Measurements from ENCODE around the gene PTPRG. TPM values are rescaled to one million over a fixed set of nuclear protein-coding genes. Genes with fewer than 3 reads are reported as not detected.

The PTPRG gene
- total RNA-seq, 1 experiment from 2014 or later = 11.7 TPM

DNA sequence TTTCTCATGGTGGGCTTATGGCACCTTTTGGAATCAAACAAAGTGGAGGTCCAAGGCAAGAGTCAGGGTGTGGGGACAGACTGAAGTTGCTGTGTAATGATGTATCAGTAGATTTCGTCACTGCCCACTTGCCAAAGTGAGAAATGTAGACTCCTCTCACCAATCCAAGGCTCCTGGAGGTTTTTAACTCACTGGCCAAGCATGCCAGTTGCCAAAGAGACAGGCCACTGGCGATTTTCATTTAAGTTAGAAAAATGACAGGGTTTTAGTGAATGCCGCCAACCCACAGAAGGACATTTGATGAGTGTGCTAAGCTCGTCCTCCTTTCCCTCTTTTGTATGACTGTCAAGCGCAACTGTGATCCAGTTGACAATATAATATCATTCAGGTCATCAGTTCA, 602.8 kb downstream of the PTPRG start:
- no peak for TF ChIP-seq EZH2 (IDR thresholded peaks at IDR 0.05; ENCODE audit: borderline replicate concordance, low read depth, low read length, poor library complexity, severe bottlenecking)
- TF ChIP-seq, protein P1, sequence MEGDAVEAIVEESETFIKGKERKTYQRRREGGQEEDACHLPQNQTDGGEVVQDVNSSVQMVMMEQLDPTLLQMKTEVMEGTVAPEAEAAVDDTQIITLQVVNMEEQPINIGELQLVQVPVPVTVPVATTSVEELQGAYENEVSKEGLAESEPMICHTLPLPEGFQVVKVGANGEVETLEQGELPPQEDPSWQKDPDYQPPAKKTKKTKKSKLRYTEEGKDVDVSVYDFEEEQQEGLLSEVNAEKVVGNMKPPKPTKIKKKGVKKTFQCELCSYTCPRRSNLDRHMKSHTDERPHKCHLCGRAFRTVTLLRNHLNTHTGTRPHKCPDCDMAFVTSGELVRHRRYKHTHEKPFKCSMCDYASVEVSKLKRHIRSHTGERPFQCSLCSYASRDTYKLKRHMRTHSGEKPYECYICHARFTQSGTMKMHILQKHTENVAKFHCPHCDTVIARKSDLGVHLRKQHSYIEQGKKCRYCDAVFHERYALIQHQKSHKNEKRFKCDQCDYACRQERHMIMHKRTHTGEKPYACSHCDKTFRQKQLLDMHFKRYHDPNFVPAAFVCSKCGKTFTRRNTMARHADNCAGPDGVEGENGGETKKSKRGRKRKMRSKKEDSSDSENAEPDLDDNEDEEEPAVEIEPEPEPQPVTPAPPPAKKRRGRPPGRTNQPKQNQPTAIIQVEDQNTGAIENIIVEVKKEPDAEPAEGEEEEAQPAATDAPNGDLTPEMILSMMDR (conservative IDR thresholded peaks at IDR 0.05; ENCODE audit: low read depth, low read length) = no peak
- DNase-seq (ENCODE audit: low spot score) = no peak
- no peaks in the 10 kb centered on the region for H3K27me3 ChIP-seq (replicated peaks; ENCODE audit: insufficient read depth, low read depth, low read length, poor library complexity)
- BruUV-seq (replicated peaks) = no TSS peak
- intact Hi-C loops (cut with micrococcal nuclease; ENCODE audit: unreplicated experiment) = no loop called here
- H3K36me3 ChIP-seq (ENCODE audit: insufficient read depth, low read length, poor library complexity, severe bottlenecking) = no peaks in the 10 kb centered on the region
- H3K27ac ChIP-seq (ENCODE audit: low read depth, low read length, poor library complexity, severe bottlenecking) = no peak overlapping the region
- CTCF ChIA-PET = no interaction called here
- H3K4me3 ChIP-seq (ENCODE audit: low read depth, low read length, poor library complexity, severe bottlenecking) = no peak overlapping the region
- POLR2A ChIA-PET (ENCODE audit: low non-redundant PET) = no interaction called here
- H3K9me3 ChIP-seq (ENCODE audit: low read depth, low read length, poor library complexity, severe bottlenecking) = no peaks in the 10 kb centered on the region
- H3K4me1 ChIP-seq (ENCODE audit: insufficient read depth, low read length, poor library complexity, severe bottlenecking) = no peaks in the 10 kb centered on the region

DNA sequence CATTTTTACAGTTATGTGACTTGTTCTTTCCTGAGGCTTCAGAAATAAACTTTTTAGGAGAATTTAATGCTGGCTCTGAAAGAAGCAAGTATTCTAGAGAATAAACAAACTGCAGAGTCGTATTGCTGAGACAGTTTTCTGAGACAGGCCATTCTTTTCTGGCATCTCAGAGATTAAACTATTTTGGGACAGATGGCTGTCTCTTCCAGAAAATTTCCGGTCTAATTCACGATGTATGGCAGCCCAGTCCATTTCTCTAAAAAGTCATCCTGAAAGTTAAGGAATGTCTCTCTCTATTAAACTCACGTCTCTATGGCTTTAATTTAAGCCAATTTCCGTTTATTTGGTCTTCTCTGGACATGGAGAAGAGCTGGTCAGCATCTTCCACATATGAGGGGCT, 603.4 kb downstream of the PTPRG start:
- H3K27me3 ChIP-seq (replicated peaks; ENCODE audit: insufficient read depth, low read depth, low read length, poor library complexity) = no peaks in the 10 kb centered on the region
- DNase-seq (ENCODE audit: low spot score) = no peak
- H3K36me3 ChIP-seq (ENCODE audit: insufficient read depth, low read length, poor library complexity, severe bottlenecking) = no peaks in the 10 kb centered on the region
- ChIA-PET CTCF (no interaction called here), POLR2A (ENCODE audit: low non-redundant PET) (no interaction called here)
- TF ChIP-seq EZH2 (IDR thresholded peaks at IDR 0.05; ENCODE audit: borderline replicate concordance, low read depth, low read length, poor library complexity, severe bottlenecking) = no peak
- TF ChIP-seq, protein P1 (conservative IDR thresholded peaks at IDR 0.05; ENCODE audit: low read depth, low read length) = no peak
- BruUV-seq (replicated peaks) = no TSS peak
- H3K9me3 ChIP-seq (ENCODE audit: low read depth, low read length, poor library complexity, severe bottlenecking) = no peaks in the 10 kb centered on the region
- no peaks in the 10 kb centered on the region for H3K4me1 ChIP-seq (ENCODE audit: insufficient read depth, low read length, poor library complexity, severe bottlenecking)
- H3K4me3 ChIP-seq (ENCODE audit: low read depth, low read length, poor library complexity, severe bottlenecking) = no peak overlapping the region
- intact Hi-C loops (cut with micrococcal nuclease; ENCODE audit: unreplicated experiment) = no loop called here
- no peak overlapping the region for H3K27ac ChIP-seq (ENCODE audit: low read depth, low read length, poor library complexity, severe bottlenecking)

DNA sequence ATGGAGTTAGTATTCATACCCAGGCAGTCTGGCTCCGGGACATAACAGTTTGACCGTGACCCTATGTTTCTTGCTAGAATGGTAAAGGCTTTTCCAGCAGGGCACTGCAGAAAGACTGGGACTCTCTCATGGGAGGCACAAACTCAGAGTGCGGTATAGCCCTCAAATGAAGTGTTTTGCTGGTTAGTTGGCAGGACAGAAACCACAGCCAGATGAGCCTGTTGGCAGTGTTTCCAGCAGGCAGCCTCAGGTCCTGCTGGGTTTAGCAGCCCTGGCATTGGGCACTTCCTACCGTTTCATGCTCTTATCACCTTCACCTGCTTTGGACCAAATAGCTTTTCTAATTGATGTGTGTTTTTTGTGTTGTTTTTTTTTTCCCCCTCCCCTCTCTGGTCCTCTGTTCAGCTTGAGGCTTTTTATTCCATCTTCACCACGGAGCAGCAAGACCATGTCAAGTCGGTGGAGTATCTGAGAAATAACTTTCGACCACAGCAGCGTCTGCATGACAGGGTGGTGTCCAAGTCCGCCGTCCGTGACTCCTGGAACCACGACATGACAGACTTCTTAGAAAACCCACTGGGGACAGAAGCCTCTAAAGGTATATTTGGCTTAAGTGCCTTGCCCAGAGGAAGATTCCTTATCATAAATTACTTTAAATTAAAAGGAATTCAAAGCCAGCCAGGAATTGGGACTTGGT, 606.3 kb downstream of the PTPRG start:
- intact Hi-C loops (cut with micrococcal nuclease; ENCODE audit: unreplicated experiment) = no loop called here
- BruUV-seq (replicated peaks) = no TSS peak
- Histone ChIP-seq H3K4me1 (ENCODE audit: insufficient read depth, low read length, poor library complexity, severe bottlenecking) (no peaks in the 10 kb centered on the region), H3K36me3 (ENCODE audit: insufficient read depth, low read length, poor library complexity, severe bottlenecking) (no peaks in the 10 kb centered on the region), H3K9me3 (ENCODE audit: low read depth, low read length, poor library complexity, severe bottlenecking) (no peaks in the 10 kb centered on the region), H3K27ac (ENCODE audit: low read depth, low read length, poor library complexity, severe bottlenecking) (no peak overlapping the region), H3K4me3 (ENCODE audit: low read depth, low read length, poor library complexity, severe bottlenecking) (no peak overlapping the region), H3K27me3 (replicated peaks; ENCODE audit: insufficient read depth, low read depth, low read length, poor library complexity) (no peaks in the 10 kb centered on the region)
- no peak for DNase-seq (ENCODE audit: low spot score)
- TF ChIP-seq EZH2 (IDR thresholded peaks at IDR 0.05; ENCODE audit: borderline replicate concordance, low read depth, low read length, poor library complexity, severe bottlenecking) = no peak
- TF ChIP-seq, protein P1 (conservative IDR thresholded peaks at IDR 0.05; ENCODE audit: low read depth, low read length) = no peak
- ChIA-PET POLR2A (ENCODE audit: low non-redundant PET) (no interaction called here), CTCF (no interaction called here)
